SH-SY5Y (cell line): ENCODE data around the gene PANX2.

ENCODE experiments used
- GATA2 ChIP-seq: IDR thresholded peaks from 2 replicates; pipeline ENCODE4 v1.6.1; 2011; ENCODE audit warnings: mild to moderate bottlenecking, low read depth, low read length
- GATA3 ChIP-seq: IDR thresholded peaks from 2 replicates; pipeline ENCODE4 v1.6.1; 2011; ENCODE audit warnings: low read depth, mild to moderate bottlenecking, low read length, moderate library complexity

DNA sequence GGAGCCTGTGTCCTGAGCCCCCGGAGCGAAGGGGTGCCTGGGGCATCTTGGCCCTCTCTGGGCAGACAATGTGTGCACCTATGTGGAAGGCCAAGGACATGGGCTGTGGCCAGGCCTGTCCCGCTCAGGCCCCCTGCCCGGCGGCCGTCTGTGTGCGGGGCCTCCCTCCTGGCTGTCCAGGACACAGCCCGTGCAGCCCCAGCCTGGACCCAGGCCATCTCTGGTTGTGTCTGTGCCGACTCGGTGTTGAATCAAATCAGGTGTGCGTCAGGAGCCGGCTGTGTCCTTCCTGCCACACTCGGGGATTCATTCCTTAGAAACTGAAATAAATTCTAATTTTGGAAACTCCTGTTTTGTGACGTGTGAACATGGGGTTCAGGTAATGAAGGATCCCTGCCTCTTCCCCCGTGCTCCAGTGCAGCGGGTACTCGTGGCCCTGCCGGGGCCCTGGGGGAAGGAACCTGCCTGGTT, 28.8 kb downstream of the PANX2 start:
- TF ChIP-seq GATA3, result no peak
- TF ChIP-seq GATA2, result no peak
